Activated T-cell treated with anti-CD3 and anti-CD28 coated beads for 48 hours (primary cell): ENCODE data around the gene GTF2IRD1.
"Not testable (repeated sequence)": the region's sequence is repeated elsewhere in the genome, so short reads cannot be mapped to it uniquely, and the experiment has no call there.

ENCODE experiments used
- DNase-seq: peaks from one replicate; pipeline ENCODE4 v3.0.0-alpha.2; 2020; ENCODE audit warnings: low read depth

GTF2IRD1 gene

GRCh38 chr7:74430961-74431466, 22.7 kb upstream of the GTF2IRD1 start:
- no peak for DNase-seq

GRCh38 chr7:74437291-74437571, 16.5 kb upstream of the GTF2IRD1 start:
- not testable (repeated sequence) for DNase-seq

- DNase-seq, result no peak
These were observed 15.4 kb upstream of the GTF2IRD1 start for GRCh38 chr7:74438327-74438726.

GRCh38 chr7:74439541-74439940, 14.2 kb upstream of the GTF2IRD1 start:
- DNase-seq, result no peak

- DNase-seq, result not testable (repeated sequence)
These were observed 13.6 kb upstream of the GTF2IRD1 start for GRCh38 chr7:74440143-74440542.

GRCh38 chr7:74441801-74442200, 11.9 kb upstream of the GTF2IRD1 start:
- no peak for DNase-seq

GRCh38 chr7:74443543-74444247, 10.0 kb upstream of the GTF2IRD1 start:
- DNase-seq, result no peak

GRCh38 chr7:74449144-74449543, 4.6 kb upstream of the GTF2IRD1 start:
- DNase-seq, result no peak

- peak; percentile 61 for DNase-seq
These were observed 3.8 kb upstream of the GTF2IRD1 start for GRCh38 chr7:74449809-74450397.

- DNase-seq, result peak; percentile 15
These were observed 871 bp upstream of the GTF2IRD1 start for GRCh38 chr7:74452748-74453321.

GRCh38 chr7:74454021-74454924, 567 bp downstream of the GTF2IRD1 start:
- DNase-seq, result peak; percentile 29

GRCh38 chr7:74454925-74455288, 1.2 kb downstream of the GTF2IRD1 start:
- no peak for DNase-seq

GRCh38 chr7:74455291-74455804, 1.6 kb downstream of the GTF2IRD1 start:
- no peak for DNase-seq

GRCh38 chr7:74455928-74456327, 2.2 kb downstream of the GTF2IRD1 start:
- DNase-seq, result no peak

GRCh38 chr7:74457007-74457406, 3.3 kb downstream of the GTF2IRD1 start:
- DNase-seq, result no peak

GRCh38 chr7:74461970-74462706, 8.4 kb downstream of the GTF2IRD1 start:
- no peak for DNase-seq

GRCh38 chr7:74462707-74463100, 9.0 kb downstream of the GTF2IRD1 start:
- no peak for DNase-seq

- DNase-seq, result no peak
These were observed 11.5 kb downstream of the GTF2IRD1 start for GRCh38 chr7:74464931-74465886.

GRCh38 chr7:74466196-74466813, 12.6 kb downstream of the GTF2IRD1 start:
- DNase-seq, result no peak

GRCh38 chr7:74467876-74468275, 14.2 kb downstream of the GTF2IRD1 start:
- no peak for DNase-seq
